Activated CD8-positive, alpha-beta memory T cell treated with anti-CD3 and anti-CD28 coated beads, Interleukin-2, amount 10 ng/mL, durations not matched to agents 7 days and 5 days (primary cell): ENCODE measurements around the gene ZNF532. TPM values are rescaled to one million over a fixed set of nuclear protein-coding genes. Genes with fewer than 3 reads are reported as not detected.
"Not testable (repeated sequence)": the region's sequence is repeated elsewhere in the genome, so short reads cannot be mapped to it uniquely, and the experiment has no call there.

Experiments
- ATAC-seq: fragments of 150-1000 bp; cut with Tn5 transposase; one replicate; pipeline ENCODE4 v1.10.0; 2021; ENCODE audit warnings: moderate library complexity
- CTCF ChIA-PET: fragments of 350-600 bp; sonication (Branson Sonifier 250); formaldehyde crosslinking; loops from one replicate; lab custom pipeline; 2021; ENCODE audit warnings: antibody characterized with exemption; lab: Charles Lee
- DNase-seq: peaks from one replicate; pipeline ENCODE4 v3.0.0-alpha.2; 2020
- H3K27ac Mint-ChIP-seq: one replicate; pipeline ENCODE4 v1.8.0; 2021; ENCODE audit warnings: mild to moderate bottlenecking, mixed read lengths
- H3K27me3 Mint-ChIP-seq: one replicate; pipeline ENCODE4 v1.8.0; 2021; ENCODE audit warnings: mixed read lengths
- H3K36me3 Mint-ChIP-seq: one replicate; pipeline ENCODE4 v1.8.0; 2021; ENCODE audit warnings: mild to moderate bottlenecking, mixed read lengths
- H3K4me1 Mint-ChIP-seq: one replicate; pipeline ENCODE4 v1.8.0; 2021; ENCODE audit warnings: mixed read lengths
- H3K4me3 Mint-ChIP-seq: one replicate; pipeline ENCODE4 v1.8.0; 2021; ENCODE audit warnings: mild to moderate bottlenecking, moderate library complexity, mixed read lengths
- H3K9me3 Mint-ChIP-seq: one replicate; pipeline ENCODE4 v1.8.0; 2022; ENCODE audit warnings: low read depth, mixed read lengths
- total RNA-seq, 2 experiments: library from RNA; stranded (reverse); gene quantifications; one replicate each; pipeline ENCODE4 v1.2.3, GENCODE V29; 2021

The ZNF532 gene
- total RNA-seq, 2 experiments from 2014 or later: 2.4 to 3.5 TPM

DNA sequence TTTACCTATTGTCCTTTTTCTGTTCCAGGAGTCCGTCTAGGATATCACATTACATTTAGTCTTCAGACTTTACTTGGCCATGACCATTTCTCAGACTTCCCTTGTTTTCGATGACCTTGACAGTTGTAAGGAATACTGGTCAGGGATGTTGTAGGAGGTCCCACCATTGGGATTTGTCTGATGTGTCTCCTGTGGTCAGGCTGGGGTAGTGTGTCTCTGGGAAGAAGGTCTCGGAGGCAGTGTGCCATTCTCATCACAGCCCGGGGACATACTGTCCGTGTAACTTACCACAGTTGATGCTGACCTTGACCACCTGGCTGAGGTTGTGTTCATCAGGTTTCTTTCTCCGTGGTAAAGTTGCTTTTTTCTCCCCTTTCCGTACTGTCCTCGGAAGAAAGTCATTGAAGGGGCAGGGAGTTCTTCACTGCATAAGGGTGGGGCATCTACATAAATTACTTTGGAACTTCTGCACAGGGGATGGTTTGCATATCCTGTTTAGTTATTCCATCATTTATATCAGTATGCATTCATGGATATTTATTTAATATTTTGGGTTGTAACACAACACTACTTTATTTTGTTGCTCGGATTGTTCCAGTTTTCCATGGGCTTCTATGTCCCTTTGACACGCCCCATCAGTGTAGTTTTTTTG lies 41.2 kb downstream of the ZNF532 start:
- H3K4me3 Mint-ChIP-seq: no peak overlapping the region
- DNase-seq (no peak), ATAC-seq (no peak)
- no peaks in the 10 kb centered on the region for H3K9me3 Mint-ChIP-seq
- H3K4me1 Mint-ChIP-seq: no peaks in the 10 kb centered on the region
- no peaks in the 10 kb centered on the region for H3K36me3 Mint-ChIP-seq
- H3K27me3 Mint-ChIP-seq: peaks cover 2% of the 10 kb centered on the region
- no peak overlapping the region for H3K27ac Mint-ChIP-seq
- CTCF ChIA-PET: no interaction called here

DNA sequence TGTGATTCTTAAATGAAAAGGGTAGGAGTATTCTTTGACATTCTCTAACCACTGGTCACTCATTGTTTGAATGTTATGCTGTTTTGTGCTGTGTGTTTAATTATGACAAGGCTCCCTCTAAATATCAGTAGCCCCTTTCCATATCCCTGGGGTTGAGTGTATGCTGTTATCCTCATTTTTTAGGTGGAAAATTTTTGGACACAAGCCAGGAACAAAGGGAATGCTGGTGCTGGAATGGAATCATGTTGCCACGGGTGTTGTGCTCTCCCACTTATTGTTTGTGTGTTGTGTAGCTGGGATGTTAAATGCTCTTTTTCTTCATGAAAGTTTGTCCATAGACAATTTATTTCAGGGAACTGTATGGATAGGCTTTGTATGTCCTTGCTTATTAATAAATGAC lies 43.3 kb downstream of the ZNF532 start:
- Mint-ChIP-seq H3K4me3 (no peak overlapping the region), H3K27ac (no peak overlapping the region), H3K9me3 (no peaks in the 10 kb centered on the region), H3K36me3 (no peaks in the 10 kb centered on the region), H3K27me3 (peaks cover 2% of the 10 kb centered on the region), H3K4me1 (no peaks in the 10 kb centered on the region)
- CTCF ChIA-PET: no interaction called here
- ATAC-seq (no peak), DNase-seq (no peak)

DNA sequence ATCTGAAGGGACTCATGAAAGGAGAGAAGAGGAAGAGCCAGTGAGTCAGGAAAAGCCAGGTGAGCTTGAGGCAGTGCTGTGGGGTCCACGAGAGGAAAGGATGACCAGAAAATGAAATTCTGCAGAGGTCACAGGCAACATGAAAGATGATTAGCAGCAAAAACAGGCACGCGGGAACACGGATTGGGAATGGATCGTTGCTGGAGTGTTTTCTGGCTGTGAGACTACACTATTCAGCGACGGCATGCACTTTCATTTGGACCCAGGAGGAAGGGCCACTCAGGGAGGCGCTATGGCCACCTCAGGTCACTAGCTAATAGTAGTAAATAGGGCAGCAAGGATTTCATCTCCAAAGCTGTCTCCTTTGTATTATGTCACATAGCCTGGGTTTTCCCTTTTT lies 44.8 kb downstream of the ZNF532 start:
- no peak overlapping the region for H3K27ac Mint-ChIP-seq
- DNase-seq (no peak), ATAC-seq (no peak)
- CTCF ChIA-PET: no interaction called here
- no peaks in the 10 kb centered on the region for H3K9me3 Mint-ChIP-seq
- no peaks in the 10 kb centered on the region for H3K36me3 Mint-ChIP-seq
- H3K4me1 Mint-ChIP-seq: no peaks in the 10 kb centered on the region
- peaks cover 2% of the 10 kb centered on the region for H3K27me3 Mint-ChIP-seq
- no peak overlapping the region for H3K4me3 Mint-ChIP-seq

DNA sequence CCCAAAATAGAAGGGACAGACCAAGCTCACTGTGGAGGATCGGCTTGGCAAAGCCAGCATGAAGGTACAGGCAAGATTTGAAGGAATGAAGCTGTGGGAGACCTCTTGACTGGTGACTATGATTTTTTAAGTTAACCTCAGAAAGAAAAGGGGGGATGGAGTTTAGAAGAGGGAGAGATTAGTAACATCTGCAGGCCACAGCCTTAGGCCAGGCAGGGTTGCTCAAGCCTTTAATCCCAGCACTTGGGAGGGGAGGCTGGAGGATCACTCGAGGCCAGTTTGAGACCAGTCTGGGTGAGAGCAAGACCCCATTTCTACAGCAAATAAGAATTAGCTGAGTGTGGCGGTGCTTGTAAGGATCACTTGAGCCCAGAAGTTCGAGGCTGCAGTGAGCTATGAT lies 46.6 kb downstream of the ZNF532 start:
- H3K27ac Mint-ChIP-seq: no peak overlapping the region
- no peaks in the 10 kb centered on the region for H3K36me3 Mint-ChIP-seq
- no peaks in the 10 kb centered on the region for H3K4me1 Mint-ChIP-seq
- no peaks in the 10 kb centered on the region for H3K9me3 Mint-ChIP-seq
- DNase-seq (no peak), ATAC-seq (no peak)
- CTCF ChIA-PET: interaction anchor here (1.6 kb wide), 1 partner anchor 10 kb away, joined by 3 read pairs; no protein-coding TSS in a partner anchor
- H3K4me3 Mint-ChIP-seq: no peak overlapping the region
- H3K27me3 Mint-ChIP-seq: peaks cover 6% of the 10 kb centered on the region

DNA sequence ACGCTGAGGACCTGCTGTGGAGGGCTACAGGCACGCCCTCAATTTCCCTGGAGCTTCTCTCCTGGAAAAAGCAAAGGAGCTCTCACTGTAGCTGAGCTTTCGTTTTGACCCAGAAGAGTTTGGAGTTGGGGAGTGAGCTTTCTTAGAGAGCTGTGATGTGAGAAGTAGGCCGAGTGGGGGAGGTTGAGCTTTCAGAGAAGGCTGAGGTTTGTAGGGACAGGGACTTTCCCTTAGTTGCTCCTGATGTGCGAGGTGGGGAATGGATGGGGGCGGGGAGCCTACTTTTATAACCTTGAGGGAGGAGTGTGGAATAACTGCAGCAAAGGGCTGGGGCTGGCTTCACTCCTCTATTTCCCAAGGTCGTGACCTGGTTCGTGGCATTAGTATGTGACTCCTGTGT lies 47.1 kb downstream of the ZNF532 start:
- Mint-ChIP-seq H3K4me1 (no peaks in the 10 kb centered on the region), H3K27me3 (peaks cover 8% of the 10 kb centered on the region), H3K4me3 (no peak overlapping the region), H3K9me3 (no peaks in the 10 kb centered on the region), H3K36me3 (no peaks in the 10 kb centered on the region), H3K27ac (no peak overlapping the region)
- CTCF ChIA-PET: no interaction called here
- DNase-seq (no peak), ATAC-seq (no peak)

DNA sequence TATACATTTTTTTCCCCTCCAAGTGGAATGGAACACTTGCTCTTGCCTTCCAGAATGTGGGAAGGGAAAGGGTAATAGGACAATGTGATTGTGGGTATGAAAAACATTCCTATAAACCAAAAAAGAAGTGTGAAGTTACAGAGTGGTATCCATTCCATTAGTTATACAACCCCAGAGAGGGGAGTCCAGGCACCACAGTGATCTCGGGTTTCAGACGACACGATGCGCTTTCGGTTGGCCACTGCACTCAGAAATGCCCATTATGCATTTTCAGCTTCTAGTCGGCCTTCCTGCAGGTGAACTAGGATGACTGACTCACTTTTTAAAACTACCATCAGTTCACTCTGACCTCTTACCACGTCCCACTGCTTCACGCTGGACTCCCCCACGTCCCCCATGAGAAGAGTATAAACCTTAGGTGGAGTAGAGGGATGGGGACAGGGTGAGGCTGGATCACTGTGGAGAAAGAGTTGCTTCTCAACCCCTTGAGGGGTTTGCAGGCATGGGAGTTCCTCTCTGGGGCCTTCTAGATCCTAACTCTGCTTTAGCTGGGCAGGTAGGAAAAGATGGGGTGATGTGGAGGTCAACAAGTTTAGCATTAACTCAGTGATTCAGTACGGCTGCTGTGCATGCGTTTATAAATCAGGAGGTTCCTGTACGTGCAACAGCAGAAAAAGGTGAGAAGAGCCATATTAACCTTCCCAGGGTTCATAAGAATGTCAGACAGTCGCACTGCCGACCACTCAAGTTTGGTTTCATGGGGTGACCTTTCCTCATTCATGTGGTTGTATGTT lies 50.5 kb downstream of the ZNF532 start:
- Mint-ChIP-seq H3K27ac (no peak overlapping the region), H3K36me3 (no peaks in the 10 kb centered on the region), H3K9me3 (no peaks in the 10 kb centered on the region), H3K4me1 (no peaks in the 10 kb centered on the region), H3K4me3 (no peak overlapping the region), H3K27me3 (peaks cover 12% of the 10 kb centered on the region)
- DNase-seq: no peak
- no peak for ATAC-seq
- CTCF ChIA-PET: no interaction called here

DNA sequence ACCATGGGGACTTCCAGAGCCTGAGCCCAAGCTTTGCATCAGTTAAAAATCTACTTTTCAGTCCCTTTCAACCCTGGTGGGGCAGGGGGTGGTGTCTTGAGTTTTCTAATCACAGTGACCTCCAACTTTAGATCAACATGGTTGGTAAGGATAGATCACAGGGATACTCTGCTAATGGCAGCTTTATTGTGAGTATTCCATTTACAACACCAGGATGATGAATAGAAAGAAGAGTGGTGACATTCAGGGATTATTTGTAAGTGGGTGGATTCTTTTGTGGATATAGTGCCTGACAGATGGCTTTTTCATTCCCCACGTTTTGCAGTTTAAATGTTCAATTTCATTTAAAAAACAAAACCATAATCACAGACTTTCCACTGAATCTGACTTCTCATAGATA lies 51.3 kb downstream of the ZNF532 start:
- no peak overlapping the region for H3K27ac Mint-ChIP-seq
- H3K36me3 Mint-ChIP-seq: no peaks in the 10 kb centered on the region
- H3K27me3 Mint-ChIP-seq: peaks cover 15% of the 10 kb centered on the region
- H3K4me3 Mint-ChIP-seq: no peak overlapping the region
- H3K9me3 Mint-ChIP-seq: no peaks in the 10 kb centered on the region
- DNase-seq: no peak
- no peak for ATAC-seq
- no peaks in the 10 kb centered on the region for H3K4me1 Mint-ChIP-seq
- CTCF ChIA-PET: no interaction called here

DNA sequence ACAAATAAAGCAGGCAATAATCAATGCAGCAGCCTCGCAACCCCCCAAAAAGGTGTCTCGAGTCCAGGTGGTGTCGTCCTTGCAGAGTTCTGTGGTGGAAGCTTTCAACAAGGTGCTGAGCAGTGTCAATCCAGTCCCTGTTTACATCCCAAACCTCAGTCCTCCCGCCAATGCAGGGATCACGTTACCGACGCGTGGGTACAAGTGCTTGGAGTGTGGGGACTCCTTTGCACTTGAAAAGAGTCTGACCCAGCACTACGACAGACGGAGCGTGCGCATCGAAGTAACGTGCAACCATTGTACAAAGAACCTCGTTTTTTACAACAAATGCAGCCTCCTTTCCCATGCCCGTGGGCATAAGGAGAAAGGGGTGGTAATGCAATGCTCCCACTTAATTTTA lies 55.3 kb downstream of the ZNF532 start:
- H3K9me3 Mint-ChIP-seq, H3K36me3 Mint-ChIP-seq, H3K4me3 Mint-ChIP-seq, ATAC-seq, H3K27ac Mint-ChIP-seq, DNase-seq, H3K4me1 Mint-ChIP-seq: not testable (repeated sequence)
- CTCF ChIA-PET: interaction anchor here (1.1 kb wide), 1 partner anchor 9 kb away, joined by 3 read pairs; no protein-coding TSS in a partner anchor
- H3K27me3 Mint-ChIP-seq: peaks cover 12% of the 10 kb centered on the region

DNA sequence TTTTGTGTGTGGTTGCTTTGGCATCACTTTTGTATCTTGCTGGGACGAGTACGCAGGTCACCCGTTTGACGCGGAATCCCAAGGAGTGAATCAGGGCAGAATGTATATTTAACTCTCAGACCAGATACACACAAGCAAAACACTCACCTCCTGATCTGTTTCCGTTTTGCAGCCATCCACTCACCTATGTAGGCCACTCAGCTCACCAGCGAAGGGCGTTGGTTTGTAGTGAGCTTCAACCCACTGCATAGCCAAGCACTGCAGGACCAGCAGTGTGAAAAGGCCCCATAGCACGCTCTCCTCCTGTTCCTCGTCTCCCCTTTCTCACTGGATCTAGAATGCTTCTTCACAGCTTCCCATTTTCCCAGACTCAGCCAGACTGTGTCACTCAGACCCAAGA lies 58.3 kb downstream of the ZNF532 start:
- Mint-ChIP-seq H3K27ac (no peak overlapping the region), H3K9me3 (no peaks in the 10 kb centered on the region), H3K4me1 (no peaks in the 10 kb centered on the region), H3K4me3 (no peak overlapping the region), H3K27me3 (peaks cover 3% of the 10 kb centered on the region), H3K36me3 (no peaks in the 10 kb centered on the region)
- CTCF ChIA-PET: no interaction called here
- ATAC-seq: no peak
- no peak for DNase-seq

DNA sequence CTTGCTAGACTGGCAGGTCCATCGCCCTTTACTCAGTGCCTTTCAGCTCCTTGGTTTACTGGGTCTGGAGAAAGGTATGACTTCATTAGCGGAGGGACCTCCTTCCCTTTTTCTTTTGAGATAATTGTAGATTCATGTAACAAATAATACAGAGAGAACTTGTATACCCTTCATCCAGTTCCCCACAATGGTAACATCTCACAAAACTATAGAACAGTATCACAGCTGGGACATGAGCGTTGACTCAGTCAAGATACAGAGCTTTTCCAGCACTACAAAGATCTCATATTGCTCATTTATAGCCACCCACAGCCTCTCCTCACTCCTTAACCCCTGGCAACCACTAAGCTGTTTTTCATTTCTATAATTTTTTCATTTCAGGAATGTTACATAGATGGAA lies 59.8 kb downstream of the ZNF532 start:
- Mint-ChIP-seq H3K4me1 (no peaks in the 10 kb centered on the region), H3K27ac (no peak overlapping the region), H3K27me3 (peaks cover 5% of the 10 kb centered on the region), H3K9me3 (no peaks in the 10 kb centered on the region), H3K4me3 (no peak overlapping the region), H3K36me3 (no peaks in the 10 kb centered on the region)
- no peak for ATAC-seq
- DNase-seq: no peak
- CTCF ChIA-PET: no interaction called here

DNA sequence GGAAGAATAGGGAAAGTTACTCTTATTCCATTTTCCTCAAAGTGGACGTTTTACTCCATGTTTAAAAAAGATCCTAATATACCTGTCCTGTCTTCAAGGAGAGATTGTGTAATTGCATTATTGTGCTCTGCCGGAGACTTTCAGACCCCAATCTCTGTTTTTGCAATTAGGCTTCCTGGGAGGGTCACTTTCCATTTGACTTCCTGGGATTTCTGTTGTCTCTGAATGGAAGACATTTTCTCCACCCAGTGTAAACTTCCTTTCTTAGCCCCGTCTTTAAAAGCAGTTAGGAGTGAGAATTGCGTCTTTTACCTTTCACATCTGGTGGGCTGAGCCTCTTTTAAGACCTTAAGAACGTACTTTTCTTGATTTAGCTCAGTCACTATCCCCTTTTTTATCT lies 63.0 kb downstream of the ZNF532 start:
- H3K27ac Mint-ChIP-seq: no peak overlapping the region

DNA sequence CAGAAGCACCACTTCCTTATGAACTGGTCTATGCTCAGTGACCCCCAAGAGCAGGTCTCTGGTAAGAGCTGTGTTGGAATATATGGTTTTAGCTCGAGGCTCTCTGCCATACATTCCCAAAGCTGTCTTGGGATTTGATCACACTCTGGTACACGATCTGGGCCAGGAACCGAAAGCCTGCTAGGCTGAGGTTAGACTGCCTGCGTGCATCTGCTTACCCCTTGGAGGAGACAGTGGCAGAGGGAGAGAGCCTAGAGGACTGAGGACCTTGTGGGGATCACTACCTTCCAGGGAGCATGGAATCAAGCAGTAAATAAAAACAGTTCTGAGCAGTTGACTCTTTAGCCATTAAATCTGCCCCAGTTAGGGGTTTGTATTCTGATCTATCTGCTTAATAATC lies 63.7 kb downstream of the ZNF532 start:
- Mint-ChIP-seq H3K4me3 (no peak overlapping the region), H3K9me3 (no peaks in the 10 kb centered on the region), H3K27ac (no peak overlapping the region), H3K27me3 (peaks cover 11% of the 10 kb centered on the region), H3K36me3 (no peaks in the 10 kb centered on the region), H3K4me1 (no peaks in the 10 kb centered on the region)
- no peak for DNase-seq
- CTCF ChIA-PET: interaction anchor here (1.1 kb wide), 1 partner anchor 9 kb away, joined by 3 read pairs; no protein-coding TSS in a partner anchor
- no peak for ATAC-seq

More for the DNA sequence above, 63.0 kb downstream of the ZNF532 start:
- no peak overlapping the region for H3K4me3 Mint-ChIP-seq
- H3K36me3 Mint-ChIP-seq: no peaks in the 10 kb centered on the region
- ATAC-seq (no peak), DNase-seq (no peak)
- no peaks in the 10 kb centered on the region for H3K9me3 Mint-ChIP-seq
- no peaks in the 10 kb centered on the region for H3K4me1 Mint-ChIP-seq
- H3K27me3 Mint-ChIP-seq: peaks cover 11% of the 10 kb centered on the region
- CTCF ChIA-PET: no interaction called here

DNA sequence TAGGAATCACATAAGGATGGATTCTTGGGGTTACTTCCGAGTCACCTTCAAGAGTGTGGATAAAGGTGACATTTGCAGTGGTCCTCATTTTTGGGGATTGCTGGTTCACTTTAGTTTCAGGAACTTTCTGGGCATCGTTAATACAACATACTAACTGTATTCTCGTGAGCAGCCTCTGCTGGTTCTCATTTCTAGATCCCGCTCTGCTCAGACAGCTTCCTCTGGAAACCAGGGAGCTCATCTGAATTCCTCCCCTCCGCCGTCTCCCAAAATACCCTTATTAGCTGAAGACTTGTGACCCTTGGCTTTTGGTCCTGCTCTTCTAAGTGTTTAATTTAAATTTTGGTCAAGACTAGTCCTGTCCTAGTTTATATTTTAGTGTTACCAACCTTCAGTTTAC lies 64.5 kb downstream of the ZNF532 start:
- DNase-seq (no peak), ATAC-seq (no peak)
- Mint-ChIP-seq H3K27ac (no peak overlapping the region), H3K4me3 (no peak overlapping the region), H3K4me1 (no peaks in the 10 kb centered on the region), H3K36me3 (no peaks in the 10 kb centered on the region), H3K9me3 (no peaks in the 10 kb centered on the region), H3K27me3 (peaks cover 11% of the 10 kb centered on the region)
- CTCF ChIA-PET: interaction anchor here (1.1 kb wide), 1 partner anchor 10 kb away, joined by 3 read pairs; no protein-coding TSS in a partner anchor

DNA sequence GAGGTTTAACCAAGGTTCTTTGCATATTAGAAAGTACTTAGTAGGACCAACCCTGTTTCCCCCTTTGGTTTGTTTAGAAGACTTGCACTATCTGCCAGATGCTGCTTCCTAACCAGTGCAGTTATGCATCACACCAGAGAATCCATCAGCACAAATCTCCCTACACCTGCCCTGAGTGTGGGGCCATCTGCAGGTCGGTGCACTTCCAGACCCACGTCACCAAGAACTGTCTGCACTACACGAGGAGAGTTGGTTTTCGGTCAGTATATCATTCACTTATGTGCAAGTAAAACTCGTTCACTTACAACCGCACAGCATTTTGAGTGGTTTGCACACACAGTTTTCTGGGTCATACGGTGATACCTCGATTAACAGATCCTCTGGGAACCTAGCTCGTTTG lies 69.7 kb downstream of the ZNF532 start:
- Mint-ChIP-seq H3K4me1 (peaks cover 3% of the 10 kb centered on the region), H3K36me3 (no peaks in the 10 kb centered on the region), H3K4me3 (no peak overlapping the region), H3K27ac (no peak overlapping the region), H3K27me3 (peaks cover 22% of the 10 kb centered on the region), H3K9me3 (no peaks in the 10 kb centered on the region)
- ATAC-seq (no peak), DNase-seq (no peak)
- CTCF ChIA-PET: no interaction called here
